Muscle layer of duodenum (tissue), 2 donors: Measurements from ENCODE around the gene IRF3.

Experiments
- H3K27ac ChIP-seq: one replicate; pipeline ENCODE4 v1.7.0; 2013; ENCODE audit warnings: mild to moderate bottlenecking, low read length
- H3K27me3 ChIP-seq: one replicate; pipeline ENCODE4 v1.7.0; 2013; ENCODE audit warnings: low read depth, mild to moderate bottlenecking, control low read depth, low read length
- H3K36me3 ChIP-seq, 2 donors: one replicate each; pipeline ENCODE4 v1.7.0; 2013; ENCODE audit warnings: low read length in 2 of 2, control low read depth in 1 of 2, mild to moderate bottlenecking in 1 of 2; ENCODE audit not compliant: insufficient read depth in 2 of 2, control insufficient read depth in 1 of 2
- H3K4me1 ChIP-seq, 2 donors: one replicate each; pipeline ENCODE4 v1.7.0; 2013; ENCODE audit warnings: low read length in 2 of 2, mild to moderate bottlenecking in 2 of 2, control low read depth in 1 of 2, moderate library complexity in 1 of 2; ENCODE audit not compliant: insufficient read depth in 2 of 2, control insufficient read depth in 1 of 2
- H3K4me3 ChIP-seq, 2 donors: one replicate each; pipeline ENCODE4 v1.7.0; 2013; ENCODE audit warnings: low read length in 2 of 2, low read depth in 1 of 2, mild to moderate bottlenecking in 1 of 2
- H3K9me3 ChIP-seq, 2 donors: one replicate each; pipeline ENCODE4 v1.7.0; 2013; ENCODE audit warnings: low read length in 2 of 2, control low read depth in 1 of 2, mild to moderate bottlenecking in 1 of 2; ENCODE audit not compliant: control insufficient read depth in 1 of 2
- donor health status: healthy.

Gene IRF3

GRCh38 chr19:49663224-49663623 lies 2.4 kb downstream of the IRF3 start:
- H3K4me3 ChIP-seq = no peak overlapping the region
- H3K27me3 ChIP-seq = no peaks in the 10 kb centered on the region
- no peak overlapping the region for H3K27ac ChIP-seq
- peaks cover 0 to 20% of the 10 kb centered on the region in 2 donors for H3K4me1 ChIP-seq
- H3K36me3 ChIP-seq = peaks cover 20 to 45% of the 10 kb centered on the region in 2 donors
- H3K9me3 ChIP-seq = no peaks in the 10 kb centered on the region

GRCh38 chr19:49662011-49662410 lies 3.6 kb downstream of the IRF3 start:
- H3K27me3 ChIP-seq = no peaks in the 10 kb centered on the region
- H3K36me3 ChIP-seq = peaks cover 29 to 57% of the 10 kb centered on the region in 2 donors
- no peak overlapping the region for H3K27ac ChIP-seq
- H3K4me3 ChIP-seq = no peak overlapping the region
- H3K4me1 ChIP-seq = peaks cover 0 to 20% of the 10 kb centered on the region in 2 donors
- no peaks in the 10 kb centered on the region for H3K9me3 ChIP-seq

- peaks cover 42 to 70% of the 10 kb centered on the region in 2 donors for H3K36me3 ChIP-seq
- H3K27ac ChIP-seq = no peak overlapping the region
- H3K4me1 ChIP-seq = peaks cover 0 to 11% of the 10 kb centered on the region in 2 donors
- H3K4me3 ChIP-seq = no peak overlapping the region
- no peaks in the 10 kb centered on the region for H3K27me3 ChIP-seq
- H3K9me3 ChIP-seq = no peaks in the 10 kb centered on the region
Observed at GRCh38 chr19:49660338-49660961, 5.2 kb downstream of the IRF3 start.

- H3K36me3 ChIP-seq = peaks cover 52 to 86% of the 10 kb centered on the region in 2 donors
Observed at GRCh38 chr19:49658566-49659442, 6.9 kb downstream of the IRF3 start.

GRCh38 chr19:49658139-49658517 lies 7.5 kb downstream of the IRF3 start:
- Histone ChIP-seq H3K27ac (no peak overlapping the region), H3K9me3 (no peaks in the 10 kb centered on the region), H3K27me3 (no peaks in the 10 kb centered on the region), H3K36me3 (peaks cover 52 to 92% of the 10 kb centered on the region in 2 donors), H3K4me1 (no peaks in the 10 kb centered on the region), H3K4me3 (no peak overlapping the region)

More at GRCh38 chr19:49658566-49659442, 6.9 kb downstream of the IRF3 start:
- no peak overlapping the region for H3K27ac ChIP-seq
- peaks cover 0 to 5% of the 10 kb centered on the region in 2 donors for H3K4me1 ChIP-seq
- no peaks in the 10 kb centered on the region for H3K27me3 ChIP-seq
- H3K9me3 ChIP-seq = no peaks in the 10 kb centered on the region
- no peak overlapping the region for H3K4me3 ChIP-seq

- Histone ChIP-seq H3K4me1 (no peaks in the 10 kb centered on the region), H3K27me3 (no peaks in the 10 kb centered on the region), H3K36me3 (peaks cover 52 to 93% of the 10 kb centered on the region in 2 donors), H3K9me3 (no peaks in the 10 kb centered on the region), H3K4me3 (no peak overlapping the region), H3K27ac (no peak overlapping the region)
Observed at GRCh38 chr19:49657493-49658138, 8.0 kb downstream of the IRF3 start.

GRCh38 chr19:49656456-49657109 lies 9.1 kb downstream of the IRF3 start:
- H3K27me3 ChIP-seq = no peaks in the 10 kb centered on the region
- no peaks in the 10 kb centered on the region for H3K4me1 ChIP-seq
- H3K36me3 ChIP-seq = peaks cover 48 to 90% of the 10 kb centered on the region in 2 donors
- no peak overlapping the region for H3K4me3 ChIP-seq
- H3K27ac ChIP-seq = no peak overlapping the region
- H3K9me3 ChIP-seq = no peaks in the 10 kb centered on the region

- H3K9me3 ChIP-seq = no peaks in the 10 kb centered on the region
- no peaks in the 10 kb centered on the region for H3K4me1 ChIP-seq
- no peak overlapping the region for H3K4me3 ChIP-seq
- peaks cover 44 to 89% of the 10 kb centered on the region in 2 donors for H3K36me3 ChIP-seq
- H3K27me3 ChIP-seq = no peaks in the 10 kb centered on the region
- H3K27ac ChIP-seq = no peak overlapping the region
Observed at GRCh38 chr19:49655570-49656455, 9.8 kb downstream of the IRF3 start.

GRCh38 chr19:49654581-49654980 lies 11.1 kb downstream of the IRF3 start:
- H3K4me1 ChIP-seq = no peaks in the 10 kb centered on the region
- H3K27ac ChIP-seq = no peak overlapping the region
- no peak overlapping the region for H3K4me3 ChIP-seq
- H3K9me3 ChIP-seq = no peaks in the 10 kb centered on the region
- no peaks in the 10 kb centered on the region for H3K27me3 ChIP-seq
- H3K36me3 ChIP-seq = peaks cover 54 to 90% of the 10 kb centered on the region in 2 donors

GRCh38 chr19:49653466-49653806 lies 12.2 kb downstream of the IRF3 start:
- Histone ChIP-seq H3K4me1 (no peaks in the 10 kb centered on the region), H3K27ac (no peak overlapping the region), H3K4me3 (no peak overlapping the region), H3K27me3 (no peaks in the 10 kb centered on the region), H3K36me3 (peaks cover 47 to 86% of the 10 kb centered on the region in 2 donors), H3K9me3 (no peaks in the 10 kb centered on the region)
